Measurements from ENCODE around the gene ZNRF4. TPM values are rescaled to one million over a fixed set of nuclear protein-coding genes. Genes with fewer than 3 reads are reported as not detected.

Gene ZNRF4
- total and polyA plus RNA-seq, 10 of the 15 experiments (the other 5 are each of a cell fraction or from before 2014, with no cell fraction given): not detected

DNA sequence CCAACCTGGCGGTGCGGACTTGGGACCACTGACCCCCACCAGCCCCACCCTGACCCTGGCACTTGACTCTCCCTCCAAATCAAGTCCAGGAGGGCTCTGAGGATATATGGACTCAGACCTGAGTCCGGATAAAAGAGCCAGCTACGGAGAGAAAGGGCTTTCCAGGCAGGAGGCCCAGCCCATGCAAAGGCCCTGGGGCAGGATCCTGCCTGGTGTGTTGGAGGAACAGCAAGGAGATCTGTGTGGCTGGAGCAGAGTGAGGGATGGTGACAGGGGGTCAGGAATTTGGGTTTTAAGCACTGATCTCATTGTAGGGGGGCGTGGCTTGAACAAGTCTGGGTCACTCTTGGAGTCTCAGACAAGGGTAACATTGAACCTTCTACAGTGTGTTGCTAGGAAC is 474 bp upstream of the ZNRF4 start:
- ChIA-PET RAD21 (ENCODE audit: unreplicated experiment) (no interaction called here), CTCF (no interaction called here), POLR2A (no interaction called here), SMC1A (ENCODE audit: uncharacterized antibody, unreplicated experiment) (no interaction called here)
- no peaks in the 10 kb centered on the region for H3K36me3 ChIP-seq (ENCODE audit: control insufficient read depth in 2 of 2, insufficient read depth in 2 of 2, low read length in 1 of 2)
- in situ Hi-C loops (cut with MboI): no loop called here
- H3K9me3 ChIP-seq (replicated peaks; ENCODE audit: control insufficient read depth, insufficient read depth, low read length): no peaks in the 10 kb centered on the region; the same call in 2 of the 3 replicates
- intact Hi-C loops (cut with micrococcal nuclease; ENCODE audit: unreplicated experiment): no loop called here
- H4K20me1 ChIP-seq (ENCODE audit: control insufficient read depth, insufficient read depth): no peaks in the 10 kb centered on the region
- no peaks in the 10 kb centered on the region for H3K79me2 ChIP-seq (ENCODE audit: control insufficient read depth, insufficient read depth, low read length)
- H3K27me3 ChIP-seq (replicated peaks in 1 of 2; ENCODE audit: control insufficient read depth in 2 of 2, insufficient read depth in 2 of 2, low read length in 1 of 2): no peaks in the 10 kb centered on the region
- H3K27ac ChIP-seq (ENCODE audit: control insufficient read depth, insufficient read depth): no peak overlapping the region
- no peak overlapping the region for H3K4me2 ChIP-seq (ENCODE audit: control insufficient read depth, insufficient read depth)
- H3K4me3 ChIP-seq: no peak overlapping the region
- no peaks in the 10 kb centered on the region for H3K4me1 ChIP-seq (ENCODE audit: control insufficient read depth, insufficient read depth, low read length)
- no TSS peak for BruUV-seq (replicated peaks)
- DNase-seq (ENCODE audit: low read depth, low spot score) (no peak), ATAC-seq (no peak), FAIRE-seq (no peak)
- H3K9ac ChIP-seq (ENCODE audit: control insufficient read depth, insufficient read depth, low read length): no peak overlapping the region
- no peak overlapping the region for H2AFZ ChIP-seq (ENCODE audit: control insufficient read depth, low read depth, low read length)
- 36% methylated on average over 5 of the region's 5 CpGs for WGBS (ENCODE audit: insufficient coverage, insufficient replicate concordance, low lambda C conversion rate, missing lambda C conversion rate)
- TF ChIP-seq, protein P1, sequence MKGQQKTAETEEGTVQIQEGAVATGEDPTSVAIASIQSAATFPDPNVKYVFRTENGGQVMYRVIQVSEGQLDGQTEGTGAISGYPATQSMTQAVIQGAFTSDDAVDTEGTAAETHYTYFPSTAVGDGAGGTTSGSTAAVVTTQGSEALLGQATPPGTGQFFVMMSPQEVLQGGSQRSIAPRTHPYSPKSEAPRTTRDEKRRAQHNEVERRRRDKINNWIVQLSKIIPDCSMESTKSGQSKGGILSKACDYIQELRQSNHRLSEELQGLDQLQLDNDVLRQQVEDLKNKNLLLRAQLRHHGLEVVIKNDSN (IDR thresholded peaks at IDR 0.05; ENCODE audit: borderline replicate concordance, extremely low read length, insufficient read depth, low read depth, low read length): no peak
- no peak for TF ChIP-seq CREM (IDR thresholded peaks at IDR 0.05; ENCODE audit: low read depth)
- TF ChIP-seq EGR1 (IDR thresholded peaks at IDR 0.05; ENCODE audit: borderline replicate concordance in 1 of 2, low read depth in 2 of 2, low read length in 2 of 2): no peak
- TF ChIP-seq MEF2A (IDR thresholded peaks at IDR 0.05; ENCODE audit: insufficient read depth, low read depth, low read length): no peak
- TF ChIP-seq, protein P2, sequence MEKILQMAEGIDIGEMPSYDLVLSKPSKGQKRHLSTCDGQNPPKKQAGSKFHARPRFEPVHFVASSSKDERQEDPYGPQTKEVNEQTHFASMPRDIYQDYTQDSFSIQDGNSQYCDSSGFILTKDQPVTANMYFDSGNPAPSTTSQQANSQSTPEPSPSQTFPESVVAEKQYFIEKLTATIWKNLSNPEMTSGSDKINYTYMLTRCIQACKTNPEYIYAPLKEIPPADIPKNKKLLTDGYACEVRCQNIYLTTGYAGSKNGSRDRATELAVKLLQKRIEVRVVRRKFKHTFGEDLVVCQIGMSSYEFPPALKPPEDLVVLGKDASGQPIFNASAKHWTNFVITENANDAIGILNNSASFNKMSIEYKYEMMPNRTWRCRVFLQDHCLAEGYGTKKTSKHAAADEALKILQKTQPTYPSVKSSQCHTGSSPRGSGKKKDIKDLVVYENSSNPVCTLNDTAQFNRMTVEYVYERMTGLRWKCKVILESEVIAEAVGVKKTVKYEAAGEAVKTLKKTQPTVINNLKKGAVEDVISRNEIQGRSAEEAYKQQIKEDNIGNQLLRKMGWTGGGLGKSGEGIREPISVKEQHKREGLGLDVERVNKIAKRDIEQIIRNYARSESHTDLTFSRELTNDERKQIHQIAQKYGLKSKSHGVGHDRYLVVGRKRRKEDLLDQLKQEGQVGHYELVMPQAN (conservative IDR thresholded peaks at IDR 0.05): no peak
- TF ChIP-seq RAD51 (IDR thresholded peaks at IDR 0.05): no peak
- TF ChIP-seq, protein P3, sequence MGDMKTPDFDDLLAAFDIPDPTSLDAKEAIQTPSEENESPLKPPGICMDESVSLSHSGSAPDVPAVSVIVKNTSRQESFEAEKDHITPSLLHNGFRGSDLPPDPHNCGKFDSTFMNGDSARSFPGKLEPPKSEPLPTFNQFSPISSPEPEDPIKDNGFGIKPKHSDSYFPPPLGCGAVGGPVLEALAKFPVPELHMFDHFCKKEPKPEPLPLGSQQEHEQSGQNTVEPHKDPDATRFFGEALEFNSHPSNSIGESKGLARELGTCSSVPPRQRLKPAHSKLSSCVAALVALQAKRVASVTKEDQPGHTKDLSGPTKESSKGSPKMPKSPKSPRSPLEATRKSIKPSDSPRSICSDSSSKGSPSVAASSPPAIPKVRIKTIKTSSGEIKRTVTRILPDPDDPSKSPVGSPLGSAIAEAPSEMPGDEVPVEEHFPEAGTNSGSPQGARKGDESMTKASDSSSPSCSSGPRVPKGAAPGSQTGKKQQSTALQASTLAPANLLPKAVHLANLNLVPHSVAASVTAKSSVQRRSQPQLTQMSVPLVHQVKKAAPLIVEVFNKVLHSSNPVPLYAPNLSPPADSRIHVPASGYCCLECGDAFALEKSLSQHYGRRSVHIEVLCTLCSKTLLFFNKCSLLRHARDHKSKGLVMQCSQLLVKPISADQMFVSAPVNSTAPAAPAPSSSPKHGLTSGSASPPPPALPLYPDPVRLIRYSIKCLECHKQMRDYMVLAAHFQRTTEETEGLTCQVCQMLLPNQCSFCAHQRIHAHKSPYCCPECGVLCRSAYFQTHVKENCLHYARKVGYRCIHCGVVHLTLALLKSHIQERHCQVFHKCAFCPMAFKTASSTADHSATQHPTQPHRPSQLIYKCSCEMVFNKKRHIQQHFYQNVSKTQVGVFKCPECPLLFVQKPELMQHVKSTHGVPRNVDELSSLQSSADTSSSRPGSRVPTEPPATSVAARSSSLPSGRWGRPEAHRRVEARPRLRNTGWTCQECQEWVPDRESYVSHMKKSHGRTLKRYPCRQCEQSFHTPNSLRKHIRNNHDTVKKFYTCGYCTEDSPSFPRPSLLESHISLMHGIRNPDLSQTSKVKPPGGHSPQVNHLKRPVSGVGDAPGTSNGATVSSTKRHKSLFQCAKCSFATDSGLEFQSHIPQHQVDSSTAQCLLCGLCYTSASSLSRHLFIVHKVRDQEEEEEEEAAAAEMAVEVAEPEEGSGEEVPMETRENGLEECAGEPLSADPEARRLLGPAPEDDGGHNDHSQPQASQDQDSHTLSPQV (IDR thresholded peaks at IDR 0.05): no peak
- TF ChIP-seq, protein P4, sequence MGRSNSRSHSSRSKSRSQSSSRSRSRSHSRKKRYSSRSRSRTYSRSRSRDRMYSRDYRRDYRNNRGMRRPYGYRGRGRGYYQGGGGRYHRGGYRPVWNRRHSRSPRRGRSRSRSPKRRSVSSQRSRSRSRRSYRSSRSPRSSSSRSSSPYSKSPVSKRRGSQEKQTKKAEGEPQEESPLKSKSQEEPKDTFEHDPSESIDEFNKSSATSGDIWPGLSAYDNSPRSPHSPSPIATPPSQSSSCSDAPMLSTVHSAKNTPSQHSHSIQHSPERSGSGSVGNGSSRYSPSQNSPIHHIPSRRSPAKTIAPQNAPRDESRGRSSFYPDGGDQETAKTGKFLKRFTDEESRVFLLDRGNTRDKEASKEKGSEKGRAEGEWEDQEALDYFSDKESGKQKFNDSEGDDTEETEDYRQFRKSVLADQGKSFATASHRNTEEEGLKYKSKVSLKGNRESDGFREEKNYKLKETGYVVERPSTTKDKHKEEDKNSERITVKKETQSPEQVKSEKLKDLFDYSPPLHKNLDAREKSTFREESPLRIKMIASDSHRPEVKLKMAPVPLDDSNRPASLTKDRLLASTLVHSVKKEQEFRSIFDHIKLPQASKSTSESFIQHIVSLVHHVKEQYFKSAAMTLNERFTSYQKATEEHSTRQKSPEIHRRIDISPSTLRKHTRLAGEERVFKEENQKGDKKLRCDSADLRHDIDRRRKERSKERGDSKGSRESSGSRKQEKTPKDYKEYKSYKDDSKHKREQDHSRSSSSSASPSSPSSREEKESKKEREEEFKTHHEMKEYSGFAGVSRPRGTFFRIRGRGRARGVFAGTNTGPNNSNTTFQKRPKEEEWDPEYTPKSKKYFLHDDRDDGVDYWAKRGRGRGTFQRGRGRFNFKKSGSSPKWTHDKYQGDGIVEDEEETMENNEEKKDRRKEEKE (IDR thresholded peaks at IDR 0.05): no peak
- no peak for TF ChIP-seq TBL1XR1 (IDR thresholded peaks at IDR 0.05; ENCODE audit: low read depth, low read length)
- TF ChIP-seq SREBF1 (IDR thresholded peaks at IDR 0.05; ENCODE audit: low read length): no peak
- TF ChIP-seq, protein P5, sequence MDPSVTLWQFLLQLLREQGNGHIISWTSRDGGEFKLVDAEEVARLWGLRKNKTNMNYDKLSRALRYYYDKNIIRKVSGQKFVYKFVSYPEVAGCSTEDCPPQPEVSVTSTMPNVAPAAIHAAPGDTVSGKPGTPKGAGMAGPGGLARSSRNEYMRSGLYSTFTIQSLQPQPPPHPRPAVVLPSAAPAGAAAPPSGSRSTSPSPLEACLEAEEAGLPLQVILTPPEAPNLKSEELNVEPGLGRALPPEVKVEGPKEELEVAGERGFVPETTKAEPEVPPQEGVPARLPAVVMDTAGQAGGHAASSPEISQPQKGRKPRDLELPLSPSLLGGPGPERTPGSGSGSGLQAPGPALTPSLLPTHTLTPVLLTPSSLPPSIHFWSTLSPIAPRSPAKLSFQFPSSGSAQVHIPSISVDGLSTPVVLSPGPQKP (IDR thresholded peaks at IDR 0.05; ENCODE audit: low read depth, low read length): no peak
- no peak for TF ChIP-seq ZBED1 (IDR thresholded peaks at IDR 0.05; ENCODE audit: borderline replicate concordance)
- no peak for TF ChIP-seq LARP7 (IDR thresholded peaks at IDR 0.05)
- no peak for TF ChIP-seq TCF12 (IDR thresholded peaks at IDR 0.05; ENCODE audit: low read depth, low read length)

All from GM12878 (cell line).